GM18873 (cell line): ENCODE results near the gene MYBL2.
A peak's percentile ranks its signal among the peaks of the same experiment; 100 is the strongest.
"Not testable (repeated sequence)": the region's sequence is repeated elsewhere in the genome, so short reads cannot be mapped to it uniquely, and the experiment has no call there.

Experiments used
- ATAC-seq: cut with Tn5 transposase; IDR thresholded peaks from one replicate; pipeline ENCODE4 v1.9.1; 2021; ENCODE audit warnings: mild to moderate bottlenecking, moderate library complexity, moderate number of reproducible peaks; ENCODE audit not compliant: unreplicated experiment, low FRiP score

MYBL2 gene

GRCh38 chr20:43666376-43667328 lies at the start of gene MYBL2:
Gene MYBL2 (plus strand): TSS chr20:43667114. CDS start chr20:43667284, 170 bp downstream.
- peak; percentile 54 for ATAC-seq

- ATAC-seq: no peak
Measured at GRCh38 chr20:43631598-43631997, 35.3 kb upstream of the MYBL2 start.

- ATAC-seq: no peak
Measured at GRCh38 chr20:43636429-43636828, 30.5 kb upstream of the MYBL2 start.

GRCh38 chr20:43642548-43642947 lies 24.4 kb upstream of the MYBL2 start:
- ATAC-seq: no peak

GRCh38 chr20:43650997-43651525 lies 15.9 kb upstream of the MYBL2 start:
- no peak for ATAC-seq

- not testable (repeated sequence) for ATAC-seq
Measured at GRCh38 chr20:43651650-43652184, 15.2 kb upstream of the MYBL2 start.

- no peak for ATAC-seq
Measured at GRCh38 chr20:43653966-43654365, 12.9 kb upstream of the MYBL2 start.

- not testable (repeated sequence) for ATAC-seq
Measured at GRCh38 chr20:43655176-43655575, 11.7 kb upstream of the MYBL2 start.

- no peak for ATAC-seq
Measured at GRCh38 chr20:43655937-43656336, 11.0 kb upstream of the MYBL2 start.

GRCh38 chr20:43658069-43658722 lies 8.7 kb upstream of the MYBL2 start:
- ATAC-seq: no peak

GRCh38 chr20:43658723-43659419 lies 8.0 kb upstream of the MYBL2 start:
- ATAC-seq: no peak

GRCh38 chr20:43662943-43663655 lies 3.8 kb upstream of the MYBL2 start:
- no peak for ATAC-seq

GRCh38 chr20:43665466-43666176 lies 1.3 kb upstream of the MYBL2 start:
- ATAC-seq: no peak

GRCh38 chr20:43667341-43668132 lies 623 bp downstream of the MYBL2 start:
- no peak for ATAC-seq

GRCh38 chr20:43669332-43669731 lies 2.4 kb downstream of the MYBL2 start:
- no peak for ATAC-seq

GRCh38 chr20:43670423-43670822 lies 3.5 kb downstream of the MYBL2 start:
- ATAC-seq: no peak

GRCh38 chr20:43676368-43676767 lies 9.5 kb downstream of the MYBL2 start:
- no peak for ATAC-seq

- ATAC-seq: no peak
Measured at GRCh38 chr20:43680981-43681380, 14.1 kb downstream of the MYBL2 start.
